DND-41 (cell line): Measurements from ENCODE around the gene KLF16.
A peak's percentile ranks its signal among the peaks of the same experiment; 100 is the strongest.

Experiments
- ATAC-seq: fragments of 200-7000 bp; cut with Tn5 transposase; 3 replicates; pipeline ENCODE4 v1.9.1; 2021; ENCODE audit warnings: low read depth; ENCODE audit not compliant: insufficient read depth
- DNase-seq: peaks from one replicate; pipeline ENCODE4 v3.0.0-alpha.2; 2020
- H2AFZ ChIP-seq: 2 replicates; pipeline ENCODE4 v1.6.0; 2012; ENCODE audit warnings: low read depth, low read length
- H3K27ac ChIP-seq: 2 replicates; pipeline ENCODE4 v1.5.1; 2012; ENCODE audit warnings: low read length, inconsistent platforms
- H3K27me3 ChIP-seq: fragments of 200-600 bp; sonication (generic); 2 replicates; pipeline ENCODE4 v1.6.0; 2012; ENCODE audit warnings: low read length, mild to moderate bottlenecking, inconsistent platforms; ENCODE audit not compliant: insufficient read depth, poor library complexity
- H3K36me3 ChIP-seq: 2 replicates; pipeline ENCODE4 v1.5.1; 2012; ENCODE audit warnings: low read length, inconsistent platforms; ENCODE audit not compliant: insufficient read depth
- H3K4me1 ChIP-seq: 2 replicates; pipeline ENCODE4 v1.5.1; 2012; ENCODE audit warnings: mild to moderate bottlenecking, low read length; ENCODE audit not compliant: insufficient read depth
- H3K4me2 ChIP-seq: 2 replicates; pipeline ENCODE4 v1.6.0; 2012; ENCODE audit warnings: mild to moderate bottlenecking, moderate library complexity, low read length, inconsistent platforms; ENCODE audit not compliant: insufficient read depth
- H3K4me3 ChIP-seq, 2 experiments: fragments of 200-600 bp in 1 of 2; shearing (Covaris generic) in 1 of 2; 2 replicates each; pipeline ENCODE4 v1.5.1; 2012 to 2016; ENCODE audit warnings: inconsistent platforms in 2 of 2, low read length in 2 of 2, mild to moderate bottlenecking in 2 of 2, low read depth in 1 of 2, moderate library complexity in 1 of 2
- H3K79me2 ChIP-seq: 2 replicates; pipeline ENCODE4 v1.6.0; 2012; ENCODE audit warnings: low read length, inconsistent platforms; ENCODE audit not compliant: insufficient read depth
- H3K9ac ChIP-seq: 2 replicates; pipeline ENCODE4 v1.6.0; 2012; ENCODE audit warnings: low read depth, mild to moderate bottlenecking, inconsistent platforms, low read length, moderate library complexity
- H3K9me3 ChIP-seq: 2 replicates; pipeline ENCODE4 v1.5.1; 2012; ENCODE audit warnings: low read length, moderate library complexity, mild to moderate bottlenecking, inconsistent platforms; ENCODE audit not compliant: insufficient read depth, severe bottlenecking
- H4K20me1 ChIP-seq: 2 replicates; pipeline ENCODE4 v1.6.0; 2012; ENCODE audit warnings: low read length; ENCODE audit not compliant: insufficient read depth
- EZH2 ChIP-seq: IDR thresholded peaks from 3 replicates; pipeline ENCODE4 v1.6.1; 2012; ENCODE audit warnings: borderline replicate concordance, low read depth, mild to moderate bottlenecking, moderate library complexity, low read length, inconsistent platforms; ENCODE audit not compliant: severe bottlenecking
- TF ChIP-seq, protein P1 (sequence below): IDR thresholded peaks from 2 replicates; pipeline ENCODE4 v1.5.1; 2012; ENCODE audit warnings: borderline replicate concordance, low read length, moderate library complexity, mild to moderate bottlenecking; ENCODE audit not compliant: poor library complexity, severe bottlenecking; ENCODE audit errors: extremely low read depth

Gene KLF16

DNA sequence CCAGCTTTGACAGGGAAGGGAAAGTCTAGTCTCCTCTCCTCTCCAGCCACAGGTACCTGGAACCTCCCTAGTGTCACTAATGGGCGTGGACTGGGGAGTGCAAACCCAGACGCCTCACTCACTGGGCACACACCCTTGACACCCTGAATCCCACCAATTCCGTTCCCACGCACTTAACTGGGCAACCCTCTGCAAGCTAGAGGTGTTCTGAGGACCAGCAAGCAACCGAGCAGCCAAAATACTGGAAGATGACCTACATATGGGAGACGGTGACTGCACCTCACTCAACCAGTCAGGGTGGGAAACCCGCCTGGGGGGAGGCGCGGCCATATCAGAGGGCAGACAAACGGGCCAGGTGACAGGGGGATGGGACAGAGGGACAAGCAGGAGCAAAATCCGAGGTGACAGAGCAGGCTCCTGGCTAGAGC is 20.9 kb upstream of the KLF16 start:
- Histone ChIP-seq H2AFZ (peak overlapping the region; percentile 28; the same call in 1 of the 2 replicates), H3K36me3 (peaks cover 19% of the 10 kb centered on the region), H3K4me3 (peak overlapping the region; percentile 70 to 72; a peak in 3 of 4 replicates), H3K4me1 (peaks cover 43% of the 10 kb centered on the region), H3K9ac (peak overlapping the region; percentile 71), H3K4me2 (peak overlapping the region; percentile 94), H4K20me1 (peaks cover 46% of the 10 kb centered on the region), H3K27me3 (no peaks in the 10 kb centered on the region), H3K79me2 (peaks cover 48% of the 10 kb centered on the region), H3K27ac (peak overlapping the region; percentile 70), H3K9me3 (no peaks in the 10 kb centered on the region)
- DNase-seq (no peak), ATAC-seq (0 out of 3 replicates have a peak, but pooled peaks have one; percentile 13)
- TF ChIP-seq, protein P1, sequence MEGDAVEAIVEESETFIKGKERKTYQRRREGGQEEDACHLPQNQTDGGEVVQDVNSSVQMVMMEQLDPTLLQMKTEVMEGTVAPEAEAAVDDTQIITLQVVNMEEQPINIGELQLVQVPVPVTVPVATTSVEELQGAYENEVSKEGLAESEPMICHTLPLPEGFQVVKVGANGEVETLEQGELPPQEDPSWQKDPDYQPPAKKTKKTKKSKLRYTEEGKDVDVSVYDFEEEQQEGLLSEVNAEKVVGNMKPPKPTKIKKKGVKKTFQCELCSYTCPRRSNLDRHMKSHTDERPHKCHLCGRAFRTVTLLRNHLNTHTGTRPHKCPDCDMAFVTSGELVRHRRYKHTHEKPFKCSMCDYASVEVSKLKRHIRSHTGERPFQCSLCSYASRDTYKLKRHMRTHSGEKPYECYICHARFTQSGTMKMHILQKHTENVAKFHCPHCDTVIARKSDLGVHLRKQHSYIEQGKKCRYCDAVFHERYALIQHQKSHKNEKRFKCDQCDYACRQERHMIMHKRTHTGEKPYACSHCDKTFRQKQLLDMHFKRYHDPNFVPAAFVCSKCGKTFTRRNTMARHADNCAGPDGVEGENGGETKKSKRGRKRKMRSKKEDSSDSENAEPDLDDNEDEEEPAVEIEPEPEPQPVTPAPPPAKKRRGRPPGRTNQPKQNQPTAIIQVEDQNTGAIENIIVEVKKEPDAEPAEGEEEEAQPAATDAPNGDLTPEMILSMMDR = no peak
- TF ChIP-seq EZH2 = no peak

DNA sequence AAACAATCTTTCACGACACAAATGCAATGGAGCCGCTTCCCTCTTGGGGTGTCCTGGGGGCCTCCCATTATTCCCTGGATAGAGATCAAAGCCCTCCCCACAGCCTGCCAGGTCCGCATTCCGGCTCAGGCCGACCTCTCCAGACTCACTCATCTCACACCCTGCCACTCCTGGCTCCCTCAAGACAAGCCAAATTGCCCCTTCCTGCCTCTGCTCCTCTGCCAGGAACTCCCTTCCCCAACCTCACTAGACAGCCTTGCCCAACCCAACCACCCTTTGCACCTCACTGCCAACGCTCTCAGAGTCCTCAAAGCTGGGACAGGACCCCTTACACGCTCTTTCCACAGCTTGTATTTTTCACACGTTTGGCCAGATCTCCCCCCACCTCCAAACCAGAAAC is 20.4 kb upstream of the KLF16 start:
- Histone ChIP-seq H3K27ac (peak overlapping the region; percentile 70), H3K27me3 (no peaks in the 10 kb centered on the region), H4K20me1 (peaks cover 46% of the 10 kb centered on the region), H3K4me1 (peaks cover 43% of the 10 kb centered on the region), H3K4me3 (peak overlapping the region; percentile 70 to 72; a peak in 3 of 4 replicates), H3K36me3 (peaks cover 19% of the 10 kb centered on the region), H3K4me2 (peak overlapping the region; percentile 94), H3K9me3 (no peaks in the 10 kb centered on the region), H3K79me2 (peaks cover 48% of the 10 kb centered on the region), H3K9ac (peak overlapping the region; percentile 71), H2AFZ (no peak overlapping the region)
- TF ChIP-seq, protein P1 = no peak
- no peak for TF ChIP-seq EZH2
- DNase-seq (no peak), ATAC-seq (no peak)

DNA sequence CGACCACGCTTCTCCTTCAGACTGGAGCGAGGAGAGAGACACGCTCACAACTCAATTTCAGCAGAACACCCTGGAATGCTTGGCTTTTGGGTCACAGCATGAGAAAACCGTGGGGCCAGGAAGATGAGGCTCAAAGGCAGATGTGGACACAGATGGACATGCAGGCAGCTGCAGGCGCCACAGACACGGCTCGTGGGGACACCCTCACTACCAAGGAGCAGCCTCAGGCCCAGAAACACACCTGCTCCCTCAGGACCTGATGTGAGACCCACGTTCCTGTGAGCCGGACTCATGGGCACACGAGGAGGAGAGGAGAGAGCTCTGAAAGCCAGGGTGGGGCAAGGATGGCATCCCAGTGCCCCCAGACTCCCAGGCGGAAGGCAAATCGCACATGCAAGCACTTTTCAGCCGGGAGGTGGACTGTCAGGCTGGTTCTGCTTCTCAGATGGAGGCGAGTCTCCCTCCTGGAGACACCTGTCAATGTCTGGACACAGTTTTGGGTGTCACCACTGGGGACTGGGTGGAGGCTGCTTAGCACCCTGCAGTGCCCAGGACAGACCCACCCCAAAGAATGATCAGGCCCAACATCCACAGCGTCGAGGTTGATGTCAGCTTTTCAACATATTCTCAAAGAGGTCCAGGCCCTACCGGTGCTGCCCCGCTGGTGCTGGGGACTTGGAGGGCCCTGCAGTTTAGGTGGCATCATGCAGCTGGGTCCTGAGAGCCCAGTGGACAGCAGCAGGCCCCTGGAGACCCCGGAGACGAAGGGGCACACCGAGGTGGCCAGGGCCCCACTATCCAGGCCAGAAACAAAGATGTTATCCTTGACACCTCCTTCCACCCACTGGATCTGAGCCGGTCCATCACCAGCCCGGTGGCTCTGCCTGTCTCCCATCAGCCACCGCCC is 19.7 kb upstream of the KLF16 start:
- peak overlapping the region in 1 of 2 experiments; percentile 70; a peak in 2 of 4 replicates for H3K4me3 ChIP-seq
- DNase-seq = no peak
- peaks cover 46% of the 10 kb centered on the region for H4K20me1 ChIP-seq
- H3K4me2 ChIP-seq = peak overlapping the region; percentile 94
- no peak overlapping the region for H2AFZ ChIP-seq
- peaks cover 19% of the 10 kb centered on the region for H3K36me3 ChIP-seq
- H3K4me1 ChIP-seq = peaks cover 43% of the 10 kb centered on the region
- peaks cover 48% of the 10 kb centered on the region for H3K79me2 ChIP-seq
- 0 out of 2 replicates have a peak overlapping the region, but pooled peaks have one; percentile 18 for H3K27ac ChIP-seq
- TF ChIP-seq, protein P1 = no peak
- no peak for TF ChIP-seq EZH2
- ATAC-seq = no peak
- H3K9me3 ChIP-seq = no peaks in the 10 kb centered on the region
- no peaks in the 10 kb centered on the region for H3K27me3 ChIP-seq
- H3K9ac ChIP-seq = peak overlapping the region; percentile 71
